ENCODE measurements around the gene NDST3.

DNA sequence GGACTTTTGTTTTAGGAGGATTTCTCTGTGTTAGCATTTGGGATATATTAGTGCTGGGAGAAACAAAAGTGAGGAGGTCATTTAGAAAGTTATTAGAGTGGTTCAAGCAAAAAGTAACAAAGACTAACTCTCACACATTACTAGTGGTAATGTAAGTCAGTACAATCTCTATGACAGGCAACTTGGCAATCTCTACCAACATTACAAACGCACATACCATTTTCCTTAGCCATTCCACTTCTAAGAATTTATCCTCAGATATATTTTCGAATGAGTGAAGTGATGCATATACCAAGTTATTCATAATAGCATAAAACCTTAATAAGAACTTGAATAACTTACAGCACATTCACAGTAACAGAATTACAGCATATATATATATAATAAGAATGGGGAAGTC is 172.3 kb downstream of the NDST3 start:
- TF ChIP-seq, protein P1, sequence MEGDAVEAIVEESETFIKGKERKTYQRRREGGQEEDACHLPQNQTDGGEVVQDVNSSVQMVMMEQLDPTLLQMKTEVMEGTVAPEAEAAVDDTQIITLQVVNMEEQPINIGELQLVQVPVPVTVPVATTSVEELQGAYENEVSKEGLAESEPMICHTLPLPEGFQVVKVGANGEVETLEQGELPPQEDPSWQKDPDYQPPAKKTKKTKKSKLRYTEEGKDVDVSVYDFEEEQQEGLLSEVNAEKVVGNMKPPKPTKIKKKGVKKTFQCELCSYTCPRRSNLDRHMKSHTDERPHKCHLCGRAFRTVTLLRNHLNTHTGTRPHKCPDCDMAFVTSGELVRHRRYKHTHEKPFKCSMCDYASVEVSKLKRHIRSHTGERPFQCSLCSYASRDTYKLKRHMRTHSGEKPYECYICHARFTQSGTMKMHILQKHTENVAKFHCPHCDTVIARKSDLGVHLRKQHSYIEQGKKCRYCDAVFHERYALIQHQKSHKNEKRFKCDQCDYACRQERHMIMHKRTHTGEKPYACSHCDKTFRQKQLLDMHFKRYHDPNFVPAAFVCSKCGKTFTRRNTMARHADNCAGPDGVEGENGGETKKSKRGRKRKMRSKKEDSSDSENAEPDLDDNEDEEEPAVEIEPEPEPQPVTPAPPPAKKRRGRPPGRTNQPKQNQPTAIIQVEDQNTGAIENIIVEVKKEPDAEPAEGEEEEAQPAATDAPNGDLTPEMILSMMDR (IDR thresholded peaks at IDR 0.05; ENCODE audit: insufficient read depth, low read length, poor library complexity, severe bottlenecking), result no peak
- TF ChIP-seq EZH2phosphoT487 (conservative IDR thresholded peaks at IDR 0.05; ENCODE audit: low read length), result no peak

Measured in SU-DHL-6 (cell line).